ENCODE measurements around the gene RFK.

Gene RFK

DNA sequence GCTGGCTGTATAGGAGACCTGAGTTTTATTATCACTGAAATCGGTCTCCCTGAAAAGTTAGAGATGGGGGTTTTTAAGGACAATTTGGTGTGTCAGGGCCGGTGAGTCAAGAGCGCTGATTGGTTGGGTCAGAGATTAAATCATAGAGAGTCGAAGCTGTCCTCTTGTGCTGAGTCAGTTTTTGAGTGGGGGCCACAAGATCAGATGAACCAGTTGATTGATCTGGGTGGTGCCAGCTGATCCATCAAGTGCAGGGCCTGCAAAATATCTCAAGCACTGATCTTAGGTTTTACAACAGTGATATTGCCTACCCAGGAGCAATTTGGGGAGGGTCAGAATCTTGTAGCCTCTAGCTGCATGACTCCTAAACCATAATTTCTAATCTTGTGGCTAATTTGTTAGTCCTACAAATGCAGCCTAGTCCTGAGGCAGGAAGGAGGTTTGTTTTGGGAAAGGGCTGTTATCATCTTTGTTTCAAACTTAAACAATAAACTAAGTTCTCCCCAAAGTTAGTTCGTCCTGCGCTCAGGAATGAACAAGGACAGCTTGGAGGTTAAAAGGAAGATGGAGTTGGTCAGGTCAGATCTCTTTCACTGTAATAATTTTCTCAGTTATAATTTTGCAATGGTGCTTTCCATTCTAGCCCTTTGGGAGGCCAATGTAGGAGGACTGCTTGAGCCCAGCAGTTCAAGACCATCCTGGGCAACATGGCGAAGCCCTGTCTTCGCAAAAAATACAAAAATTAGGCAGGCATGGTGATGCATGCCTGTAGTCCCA, 31.6 kb upstream of the RFK start:
- Histone ChIP-seq H3K4me2 (no peak overlapping the region), H3K4me1 (ENCODE audit: low read depth, poor library complexity, severe bottlenecking) (no peaks in the 10 kb centered on the region), H3K4me3 (IDR thresholded peaks at IDR 0.05; ENCODE audit: insufficient read depth, low read depth, low read length) (no peak overlapping the region), H3K27me3 (ENCODE audit: insufficient read depth, low read depth) (no peaks in the 10 kb centered on the region), H3K36me3 (ENCODE audit: insufficient read depth) (no peaks in the 10 kb centered on the region), H3K9ac (no peak overlapping the region), H2AFZ (ENCODE audit: low read depth) (no peak overlapping the region), H4K20me1 (ENCODE audit: insufficient read depth) (no peaks in the 10 kb centered on the region), H3K27ac (no peak overlapping the region), H3K79me2 (ENCODE audit: insufficient read depth, low read depth) (no peaks in the 10 kb centered on the region)
- TF ChIP-seq, protein P1, sequence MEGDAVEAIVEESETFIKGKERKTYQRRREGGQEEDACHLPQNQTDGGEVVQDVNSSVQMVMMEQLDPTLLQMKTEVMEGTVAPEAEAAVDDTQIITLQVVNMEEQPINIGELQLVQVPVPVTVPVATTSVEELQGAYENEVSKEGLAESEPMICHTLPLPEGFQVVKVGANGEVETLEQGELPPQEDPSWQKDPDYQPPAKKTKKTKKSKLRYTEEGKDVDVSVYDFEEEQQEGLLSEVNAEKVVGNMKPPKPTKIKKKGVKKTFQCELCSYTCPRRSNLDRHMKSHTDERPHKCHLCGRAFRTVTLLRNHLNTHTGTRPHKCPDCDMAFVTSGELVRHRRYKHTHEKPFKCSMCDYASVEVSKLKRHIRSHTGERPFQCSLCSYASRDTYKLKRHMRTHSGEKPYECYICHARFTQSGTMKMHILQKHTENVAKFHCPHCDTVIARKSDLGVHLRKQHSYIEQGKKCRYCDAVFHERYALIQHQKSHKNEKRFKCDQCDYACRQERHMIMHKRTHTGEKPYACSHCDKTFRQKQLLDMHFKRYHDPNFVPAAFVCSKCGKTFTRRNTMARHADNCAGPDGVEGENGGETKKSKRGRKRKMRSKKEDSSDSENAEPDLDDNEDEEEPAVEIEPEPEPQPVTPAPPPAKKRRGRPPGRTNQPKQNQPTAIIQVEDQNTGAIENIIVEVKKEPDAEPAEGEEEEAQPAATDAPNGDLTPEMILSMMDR (conservative IDR thresholded peaks at IDR 0.05; ENCODE audit: low read depth, low read length): no peak

DNA sequence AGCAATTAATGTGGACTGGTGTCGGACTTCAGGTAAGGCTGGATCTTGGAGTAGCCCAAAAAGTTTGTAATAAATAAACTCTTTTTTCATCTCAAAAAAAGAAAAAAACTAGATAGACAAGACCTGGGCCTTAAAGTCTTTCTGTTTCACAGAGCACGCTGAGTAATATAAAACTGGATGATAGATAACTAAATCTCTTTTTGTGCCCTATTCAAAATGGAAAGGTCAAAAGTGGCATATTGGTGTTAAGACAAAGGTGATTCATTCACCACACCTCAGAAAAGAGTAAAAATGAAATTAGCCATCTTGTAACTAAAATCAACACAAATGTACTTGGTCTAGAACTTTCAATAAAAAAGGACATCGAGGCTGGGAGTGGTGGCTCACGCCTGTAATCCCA, 30.3 kb upstream of the RFK start:
- H3K36me3 ChIP-seq (ENCODE audit: insufficient read depth): no peaks in the 10 kb centered on the region
- H3K4me1 ChIP-seq (ENCODE audit: low read depth, poor library complexity, severe bottlenecking): no peaks in the 10 kb centered on the region
- H3K27me3 ChIP-seq (ENCODE audit: insufficient read depth, low read depth): no peaks in the 10 kb centered on the region
- no peak overlapping the region for H2AFZ ChIP-seq (ENCODE audit: low read depth)
- H3K4me2 ChIP-seq: no peak overlapping the region
- no peaks in the 10 kb centered on the region for H3K79me2 ChIP-seq (ENCODE audit: insufficient read depth, low read depth)
- TF ChIP-seq, protein P1 (conservative IDR thresholded peaks at IDR 0.05; ENCODE audit: low read depth, low read length): no peak
- no peak overlapping the region for H3K27ac ChIP-seq
- H3K9ac ChIP-seq: no peak overlapping the region
- no peak overlapping the region for H3K4me3 ChIP-seq (IDR thresholded peaks at IDR 0.05; ENCODE audit: insufficient read depth, low read depth, low read length)
- no peaks in the 10 kb centered on the region for H4K20me1 ChIP-seq (ENCODE audit: insufficient read depth)

DNA sequence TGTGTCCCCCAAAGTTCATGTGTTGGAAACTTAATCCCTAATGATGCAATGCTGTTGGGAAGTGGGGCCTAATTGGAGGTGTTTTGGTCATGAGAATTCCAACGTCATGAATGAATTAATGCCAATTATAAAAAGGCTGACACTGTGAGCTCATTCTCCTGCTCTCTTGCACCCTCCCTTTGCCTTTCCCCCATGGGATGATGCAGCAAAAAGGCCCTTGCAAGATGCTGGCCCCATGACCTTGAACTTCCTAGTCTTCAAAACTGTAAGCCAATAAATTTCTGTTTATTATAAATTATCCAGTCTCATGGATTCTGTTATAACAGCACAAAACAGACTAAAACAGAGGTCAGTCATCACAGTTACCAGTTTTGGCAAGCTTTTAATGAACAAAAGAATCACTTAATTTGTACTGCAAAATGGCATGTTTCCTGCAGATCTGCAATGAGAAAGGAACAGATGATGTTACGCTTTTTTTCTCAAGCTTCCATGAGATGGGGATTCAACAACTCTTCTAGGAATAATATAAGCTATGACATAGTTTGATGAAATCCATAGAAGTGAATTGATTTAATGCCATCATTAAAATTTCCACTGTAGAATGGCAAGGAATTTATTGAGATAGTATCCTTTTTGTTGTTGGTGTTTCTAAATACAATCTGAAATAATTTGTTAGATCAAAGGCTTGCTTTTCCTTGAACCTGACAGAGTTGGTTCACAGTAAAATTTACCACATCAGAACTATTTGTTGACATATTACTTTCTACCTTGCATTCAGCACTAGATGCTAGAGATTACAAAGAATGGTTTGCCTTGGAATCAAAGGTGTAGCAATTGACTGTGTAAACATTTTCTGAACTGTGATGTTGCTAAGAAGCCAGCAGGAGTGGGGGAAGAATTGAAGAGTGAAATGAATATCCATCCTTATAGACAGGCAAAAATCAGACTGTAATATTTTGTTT, 29.3 kb upstream of the RFK start:
- H2AFZ ChIP-seq (ENCODE audit: low read depth): no peak overlapping the region
- H3K9ac ChIP-seq: no peak overlapping the region
- H3K4me3 ChIP-seq (IDR thresholded peaks at IDR 0.05; ENCODE audit: insufficient read depth, low read depth, low read length): no peak overlapping the region
- no peaks in the 10 kb centered on the region for H3K27me3 ChIP-seq (ENCODE audit: insufficient read depth, low read depth)
- no peaks in the 10 kb centered on the region for H3K4me1 ChIP-seq (ENCODE audit: low read depth, poor library complexity, severe bottlenecking)
- no peak overlapping the region for H3K27ac ChIP-seq
- H4K20me1 ChIP-seq (ENCODE audit: insufficient read depth): no peaks in the 10 kb centered on the region
- H3K36me3 ChIP-seq (ENCODE audit: insufficient read depth): no peaks in the 10 kb centered on the region
- no peaks in the 10 kb centered on the region for H3K79me2 ChIP-seq (ENCODE audit: insufficient read depth, low read depth)
- no peak overlapping the region for H3K4me2 ChIP-seq
- TF ChIP-seq, protein P1 (conservative IDR thresholded peaks at IDR 0.05; ENCODE audit: low read depth, low read length): no peak

DNA sequence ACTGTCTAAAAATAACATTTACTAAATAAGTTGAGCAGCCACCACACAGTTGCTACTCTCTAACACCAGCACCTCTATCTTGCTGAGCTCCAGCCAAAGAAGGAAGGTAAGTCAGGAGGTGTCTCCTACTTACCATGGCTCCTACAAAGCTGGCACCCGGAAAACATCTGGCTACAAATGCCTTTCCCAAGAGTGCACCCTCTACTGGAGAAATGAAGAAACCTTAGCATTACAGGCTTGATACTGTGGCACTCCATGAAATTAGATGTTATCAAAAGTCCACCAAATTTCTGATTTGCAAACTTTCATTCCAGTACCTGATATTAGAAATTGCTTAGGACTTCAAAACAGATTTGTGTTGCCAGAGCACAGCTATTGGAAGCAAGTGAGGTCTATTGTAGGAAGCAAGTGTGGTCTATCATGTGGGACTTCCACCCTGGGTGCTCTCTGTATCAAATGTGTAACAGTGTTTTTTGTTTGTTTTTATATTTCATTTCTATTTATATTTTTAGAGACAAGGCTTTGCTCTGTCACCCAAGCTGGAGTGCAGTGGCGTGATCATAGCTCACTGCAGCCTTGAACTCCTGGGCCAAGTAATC, 25.7 kb upstream of the RFK start:
- Histone ChIP-seq H3K4me2 (no peak overlapping the region), H3K79me2 (ENCODE audit: insufficient read depth, low read depth) (no peaks in the 10 kb centered on the region), H3K36me3 (ENCODE audit: insufficient read depth) (no peaks in the 10 kb centered on the region), H2AFZ (ENCODE audit: low read depth) (0 out of 2 replicates have a peak overlapping the region, but pooled peaks have one; percentile 10), H3K4me1 (ENCODE audit: low read depth, poor library complexity, severe bottlenecking) (peaks cover 4% of the 10 kb centered on the region), H3K27me3 (ENCODE audit: insufficient read depth, low read depth) (no peaks in the 10 kb centered on the region), H4K20me1 (ENCODE audit: insufficient read depth) (no peaks in the 10 kb centered on the region), H3K27ac (no peak overlapping the region), H3K9ac (no peak overlapping the region), H3K4me3 (IDR thresholded peaks at IDR 0.05; ENCODE audit: insufficient read depth, low read depth, low read length) (no peak overlapping the region)
- TF ChIP-seq, protein P1 (conservative IDR thresholded peaks at IDR 0.05; ENCODE audit: low read depth, low read length): peak; percentile 83

Data from KMS-11 (cell line).